K562 (cell line): ENCODE data around the gene FCAR. TPM values are rescaled to one million over a fixed set of nuclear protein-coding genes. Genes with fewer than 3 reads are reported as not detected.

ENCODE experiments used
- COPS2 ChIP-seq: fragments of 450-650 bp; conservative IDR thresholded peaks from 2 replicates; pipeline ENCODE4 v1.6.1; 2016; ENCODE audit warnings: mild to moderate bottlenecking, moderate library complexity
- CTBP1 ChIP-seq: fragments of 450-650 bp; IDR thresholded peaks from 2 replicates; pipeline ENCODE4 v1.6.1; 2016; ENCODE audit warnings: borderline replicate concordance
- DDX20 ChIP-seq: fragments of 450-650 bp; IDR thresholded peaks from 2 replicates; pipeline ENCODE4 v1.6.1; 2016; ENCODE audit warnings: missing genetic modification characterization, low read depth, mild to moderate bottlenecking, missing compliant biosample characterization, moderate library complexity
- DMBX1 ChIP-seq: fragments of 250-450 bp; sonication (Bioruptor Pico); IDR thresholded peaks from 2 replicates; pipeline ENCODE4 v1.8.0; 2022; ENCODE audit warnings: inconsistent platforms, mild to moderate bottlenecking, moderate library complexity, borderline replicate concordance
- ETV5 ChIP-seq: sonication (generic); formaldehyde crosslinking; IDR thresholded peaks from 2 replicates; pipeline ENCODE4 v1.4.0; 2020; ENCODE audit warnings: low read depth, mild to moderate bottlenecking, missing genetic modification reagents
- HDAC3 ChIP-seq: fragments of 450-650 bp; IDR thresholded peaks from 2 replicates; pipeline ENCODE4 v1.6.1; 2018; ENCODE audit warnings: borderline replicate concordance, mild to moderate bottlenecking, moderate library complexity; ENCODE audit not compliant: partially characterized antibody
- JUNB ChIP-seq: fragments of 450-650 bp; formaldehyde crosslinking; conservative IDR thresholded peaks from 2 replicates; pipeline ENCODE4 v1.4.0; 2020; ENCODE audit warnings: mild to moderate bottlenecking
- KAT8 ChIP-seq: fragments of 450-650 bp; IDR thresholded peaks from 2 replicates; pipeline ENCODE4 v1.6.1; 2016; ENCODE audit warnings: low read depth, mild to moderate bottlenecking
- KDM4B ChIP-seq, 2 experiments: fragments of 450-650 bp in 1 of 2; sonication (generic) in 1 of 2; IDR thresholded peaks; 2 replicates each; pipeline ENCODE4 v1.6.1; 2016 to 2017; ENCODE audit warnings: borderline replicate concordance in 2 of 2, antibody characterized with exemption in 1 of 2, low read depth in 1 of 2, mild to moderate bottlenecking in 1 of 2
- KLF13 ChIP-seq: fragments of 450-650 bp; IDR thresholded peaks from 2 replicates; pipeline ENCODE4 v1.6.1; 2016; ENCODE audit warnings: missing genetic modification characterization, low read depth, mild to moderate bottlenecking, missing compliant biosample characterization, moderate library complexity, borderline replicate concordance
- MAZ ChIP-seq, 2 experiments: fragments of 450-650 bp in 1 of 2; sonication (generic) in 1 of 2; formaldehyde crosslinking; IDR thresholded peaks in 1 of 2; conservative IDR thresholded peaks in 1 of 2; 2 replicates each; pipeline versions ENCODE4 v1.4.0 to v1.5.0; 2020; ENCODE audit warnings: mild to moderate bottlenecking in 1 of 2, missing genetic modification reagents in 1 of 2
- NELFE ChIP-seq: IDR thresholded peaks from 2 replicates; pipeline ENCODE4 v1.6.1; 2011; ENCODE audit warnings: mild to moderate bottlenecking; ENCODE audit not compliant: insufficient read depth, insufficient read length
- NFE2L1 ChIP-seq: fragments of 450-650 bp; IDR thresholded peaks from 2 replicates; pipeline ENCODE4 v1.6.1; 2016; ENCODE audit warnings: missing genetic modification characterization, low read depth, mild to moderate bottlenecking, missing compliant biosample characterization, moderate library complexity, borderline replicate concordance
- NR1H2 ChIP-seq: sonication (generic); formaldehyde crosslinking; IDR thresholded peaks from 2 replicates; pipeline ENCODE4 v1.4.0; 2020; ENCODE audit warnings: mild to moderate bottlenecking, missing genetic modification reagents
- POLR2G ChIP-seq: fragments of 200-400 bp; formaldehyde crosslinking; IDR thresholded peaks from 2 replicates; pipeline ENCODE4 v1.6.1; 2017; ENCODE audit warnings: low read depth, mild to moderate bottlenecking, antibody characterized with exemption, low read length, moderate library complexity
- SMAD3 ChIP-seq: fragments of 450-650 bp; formaldehyde crosslinking; conservative IDR thresholded peaks from 2 replicates; pipeline ENCODE4 v1.4.0; 2020; ENCODE audit warnings: mild to moderate bottlenecking
- SMARCA5 ChIP-seq: fragments of 450-650 bp; IDR thresholded peaks from 2 replicates; pipeline ENCODE4 v1.6.1; 2016
- ZBTB7A ChIP-seq: IDR thresholded peaks from 2 replicates; pipeline ENCODE4 v1.6.1; 2011; ENCODE audit warnings: low read depth, mild to moderate bottlenecking, low read length, moderate library complexity, borderline replicate concordance; ENCODE audit not compliant: control insufficient read depth
- ZNF316 ChIP-seq: fragments of 450-650 bp; IDR thresholded peaks from 2 replicates; pipeline ENCODE4 v1.6.1; 2016
- polyA plus RNA-seq, 8 experiments: library from polyadenylated mRNA; depleted of rRNA in 4 of 8; stranded (reverse) in 5 of 8; unstranded in 3 of 8; fragments of >200 nt; fragmentation: Nextera tagmentation in 2 of 8; fragmentation: Illumina TruSeq in 1 of 8; extraction: Ambion mirVana in 2 of 8; extraction: Trizol in 1 of 8; gene quantifications; 2 replicates each; pipeline versions ENCODE4 v1.2.1 to v1.2.3, GENCODE V29; 2011 to 2014; ENCODE audit warnings: inconsistent platforms in 1 of 8, missing spikeins in 1 of 8
- total RNA-seq, 7 experiments: library from RNA; depleted of rRNA in 6 of 7; stranded (reverse); fragments of >200 nt in 6 of 7; fragmentation: Illumina TruSeq in 2 of 7; extraction: Trizol in 2 of 7; gene quantifications; 2 replicates each; pipeline versions ENCODE4 v1.2.1 to v1.2.3, GENCODE V29; 2011 to 2021; ENCODE audit warnings: low replicate concordance in 1 of 7
- TF ChIP-seq, protein P1 (sequence below): conservative IDR thresholded peaks from 2 replicates; pipeline ENCODE4 v1.6.1; 2011; ENCODE audit warnings: low read depth, mild to moderate bottlenecking, low read length; ENCODE audit not compliant: control insufficient read depth
- TF ChIP-seq, protein P2 (sequence below), 2 experiments: fragments of 200-800 bp in 1 of 2; sonication (Bioruptor generic) in 1 of 2; sonication (generic) in 1 of 2; formaldehyde crosslinking in 1 of 2; IDR thresholded peaks in 1 of 2; conservative IDR thresholded peaks in 1 of 2; 2 replicates each; pipeline versions ENCODE4 v1.5.0 to v1.6.1; 2016 to 2020; ENCODE audit warnings: missing compliant biosample characterization in 1 of 2, missing genetic modification characterization in 1 of 2, missing genetic modification reagents in 1 of 2
- TF ChIP-seq, protein P3 (sequence below): fragments of 250-450 bp; sonication (Bioruptor Pico); IDR thresholded peaks from 2 replicates; pipeline ENCODE4 v1.8.0; 2022; ENCODE audit warnings: inconsistent platforms
- TF ChIP-seq, protein P4 (sequence below): fragments of 250-450 bp; sonication (Bioruptor Pico); IDR thresholded peaks from 2 replicates; pipeline ENCODE4 v1.9.0; 2021; ENCODE audit warnings: mild to moderate bottlenecking

The FCAR gene
- total and polyA plus RNA-seq, 9 of the 15 experiments (the other 6 are each of a cell fraction or from before 2014, with no cell fraction given): not detected

DNA sequence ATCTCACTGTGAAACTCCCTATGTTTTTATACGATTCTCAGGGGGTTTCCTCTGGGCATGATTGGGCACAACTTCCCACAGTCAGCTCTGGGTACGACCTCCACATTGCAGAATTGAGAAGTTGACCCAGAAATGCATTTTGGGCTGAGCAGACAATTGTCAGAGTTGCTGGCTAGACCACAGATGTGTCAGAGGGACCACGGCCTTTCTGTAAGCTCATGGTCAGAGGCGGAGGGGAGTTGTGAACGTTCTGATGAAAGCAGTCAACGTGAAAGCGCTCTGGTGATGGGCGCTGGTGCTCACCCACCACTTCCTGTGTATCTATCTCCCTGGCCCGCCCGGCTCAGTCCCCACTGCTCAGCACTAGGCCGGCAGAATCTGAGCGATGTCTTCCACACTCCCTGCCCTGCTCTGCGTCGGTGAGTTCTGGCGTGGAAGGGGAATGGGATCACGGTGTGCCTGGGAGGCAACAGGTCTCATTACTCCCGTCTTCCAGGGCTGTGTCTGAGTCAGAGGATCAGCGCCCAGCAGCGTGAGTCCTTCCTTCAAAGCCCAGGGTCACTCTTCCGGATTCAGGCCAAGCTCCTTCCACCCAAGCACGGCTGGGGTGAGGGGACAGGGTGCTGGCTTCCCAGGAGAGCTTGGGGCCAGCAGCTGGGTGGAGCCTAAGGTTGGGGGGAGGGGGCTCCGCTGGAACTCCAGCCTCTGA lies 31.9 kb downstream of the FCAR start, which contains the start of gene NCR1 (continued):
- TF ChIP-seq HDAC3: peak; percentile 14
- TF ChIP-seq NR1H2 (CRISPR knock-in tag): no peak
- 0 out of 2 replicates have a peak, but pooled peaks have one; percentile 26 for TF ChIP-seq SMAD3 (CRISPR knock-in tag)
- TF ChIP-seq ZNF316: no peak
- TF ChIP-seq DDX20: no peak
- no peak for TF ChIP-seq COPS2
- TF ChIP-seq JUNB: no peak
- TF ChIP-seq, protein P1, sequence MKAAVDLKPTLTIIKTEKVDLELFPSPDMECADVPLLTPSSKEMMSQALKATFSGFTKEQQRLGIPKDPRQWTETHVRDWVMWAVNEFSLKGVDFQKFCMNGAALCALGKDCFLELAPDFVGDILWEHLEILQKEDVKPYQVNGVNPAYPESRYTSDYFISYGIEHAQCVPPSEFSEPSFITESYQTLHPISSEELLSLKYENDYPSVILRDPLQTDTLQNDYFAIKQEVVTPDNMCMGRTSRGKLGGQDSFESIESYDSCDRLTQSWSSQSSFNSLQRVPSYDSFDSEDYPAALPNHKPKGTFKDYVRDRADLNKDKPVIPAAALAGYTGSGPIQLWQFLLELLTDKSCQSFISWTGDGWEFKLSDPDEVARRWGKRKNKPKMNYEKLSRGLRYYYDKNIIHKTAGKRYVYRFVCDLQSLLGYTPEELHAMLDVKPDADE: no peak
- no peak for TF ChIP-seq SMARCA5
- 0 out of 4 replicates have a peak, but pooled peaks of 1 of the 2 experiments have one; percentile 33 for TF ChIP-seq MAZ (CRISPR knock-in tag; conservative IDR thresholded peaks at IDR 0.05 in 1 of 2, IDR thresholded peaks at IDR 0.05 in 1 of 2)
- no peak for TF ChIP-seq NFE2L1 (tag)
- peak; percentile 37 for TF ChIP-seq ETV5 (CRISPR knock-in tag)
- no peak for TF ChIP-seq KAT8
- TF ChIP-seq, protein P2, sequence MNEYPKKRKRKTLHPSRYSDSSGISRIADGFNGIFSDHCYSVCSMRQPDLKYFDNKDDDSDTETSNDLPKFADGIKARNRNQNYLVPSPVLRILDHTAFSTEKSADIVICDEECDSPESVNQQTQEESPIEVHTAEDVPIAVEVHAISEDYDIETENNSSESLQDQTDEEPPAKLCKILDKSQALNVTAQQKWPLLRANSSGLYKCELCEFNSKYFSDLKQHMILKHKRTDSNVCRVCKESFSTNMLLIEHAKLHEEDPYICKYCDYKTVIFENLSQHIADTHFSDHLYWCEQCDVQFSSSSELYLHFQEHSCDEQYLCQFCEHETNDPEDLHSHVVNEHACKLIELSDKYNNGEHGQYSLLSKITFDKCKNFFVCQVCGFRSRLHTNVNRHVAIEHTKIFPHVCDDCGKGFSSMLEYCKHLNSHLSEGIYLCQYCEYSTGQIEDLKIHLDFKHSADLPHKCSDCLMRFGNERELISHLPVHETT (CRISPR knock-in tag; conservative IDR thresholded peaks at IDR 0.05 in 1 of 2, IDR thresholded peaks at IDR 0.05 in 1 of 2): peak in 1 of 2 experiments; percentile 58; a peak in 1 of 4 replicates
- TF ChIP-seq KLF13: 0 out of 2 replicates have a peak, but pooled peaks have one; percentile 14
- TF ChIP-seq, protein P3, sequence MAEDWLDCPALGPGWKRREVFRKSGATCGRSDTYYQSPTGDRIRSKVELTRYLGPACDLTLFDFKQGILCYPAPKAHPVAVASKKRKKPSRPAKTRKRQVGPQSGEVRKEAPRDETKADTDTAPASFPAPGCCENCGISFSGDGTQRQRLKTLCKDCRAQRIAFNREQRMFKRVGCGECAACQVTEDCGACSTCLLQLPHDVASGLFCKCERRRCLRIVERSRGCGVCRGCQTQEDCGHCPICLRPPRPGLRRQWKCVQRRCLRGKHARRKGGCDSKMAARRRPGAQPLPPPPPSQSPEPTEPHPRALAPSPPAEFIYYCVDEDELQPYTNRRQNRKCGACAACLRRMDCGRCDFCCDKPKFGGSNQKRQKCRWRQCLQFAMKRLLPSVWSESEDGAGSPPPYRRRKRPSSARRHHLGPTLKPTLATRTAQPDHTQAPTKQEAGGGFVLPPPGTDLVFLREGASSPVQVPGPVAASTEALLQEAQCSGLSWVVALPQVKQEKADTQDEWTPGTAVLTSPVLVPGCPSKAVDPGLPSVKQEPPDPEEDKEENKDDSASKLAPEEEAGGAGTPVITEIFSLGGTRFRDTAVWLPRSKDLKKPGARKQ: no peak
- no peak for TF ChIP-seq KDM4B (IDR thresholded peaks at IDR 0.05; ENCODE audit: borderline replicate concordance in 2 of 2, low read depth in 1 of 2)
- TF ChIP-seq, protein P4, sequence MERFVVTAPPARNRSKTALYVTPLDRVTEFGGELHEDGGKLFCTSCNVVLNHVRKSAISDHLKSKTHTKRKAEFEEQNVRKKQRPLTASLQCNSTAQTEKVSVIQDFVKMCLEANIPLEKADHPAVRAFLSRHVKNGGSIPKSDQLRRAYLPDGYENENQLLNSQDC: no peak
- TF ChIP-seq ZBTB7A: peak; percentile 9; the same call in 1 of the 2 replicates
- 0 out of 2 replicates have a peak, but pooled peaks have one; percentile 10 for TF ChIP-seq CTBP1
- TF ChIP-seq DMBX1 (CRISPR knock-in tag): peak; percentile 59; the same call in 1 of the 2 replicates
- peak; percentile 76 for TF ChIP-seq POLR2G
- no peak for TF ChIP-seq NELFE
